ENCODE measurements around the gene SH3RF1.

Gene SH3RF1

GRCh38 chr4:169159624-169160171 is 111.1 kb downstream of the SH3RF1 start:
- DNase-seq, result no peak

DNA sequence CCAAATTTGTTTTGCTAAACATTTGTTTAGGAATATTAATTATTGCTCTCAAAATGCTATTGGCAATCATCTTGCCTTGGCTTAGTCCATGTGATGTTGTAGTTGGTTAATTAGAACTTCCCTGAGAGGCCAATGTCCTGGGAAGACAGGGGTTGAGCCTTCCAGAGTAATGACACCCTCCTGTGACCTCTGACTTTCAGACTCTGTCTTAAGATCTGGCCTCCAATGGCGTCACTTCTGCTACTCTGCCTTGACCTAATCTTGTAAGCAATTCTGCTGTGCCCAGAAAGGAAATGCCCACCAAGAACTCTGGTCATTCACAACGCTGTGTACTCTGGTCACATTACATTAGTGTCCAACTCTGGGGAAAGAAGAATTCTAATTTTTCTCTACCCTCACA is 111.9 kb downstream of the SH3RF1 start:
- DNase-seq, result no peak

GRCh38 chr4:169158046-169158445 is 112.7 kb downstream of the SH3RF1 start:
- DNase-seq, result no peak

GRCh38 chr4:169156392-169156791 is 114.4 kb downstream of the SH3RF1 start:
- no peak for DNase-seq

DNA sequence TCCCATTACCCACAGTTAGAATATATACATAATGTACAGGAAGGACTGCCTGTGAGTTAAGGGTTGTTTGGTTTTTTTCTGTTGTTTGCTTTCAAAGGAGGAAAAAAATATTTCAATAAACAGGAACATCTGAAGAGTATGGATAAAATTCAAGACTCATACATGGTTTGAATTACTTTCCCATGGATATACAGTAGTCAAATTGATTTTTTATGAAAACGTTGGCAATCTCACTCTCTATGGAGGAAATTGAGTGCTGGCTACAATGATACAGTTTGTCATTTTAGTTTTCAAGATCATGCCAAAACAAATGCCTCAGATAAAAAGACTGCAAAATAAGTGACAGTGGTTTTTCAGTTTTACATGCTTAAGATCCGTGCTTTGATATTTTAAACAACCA is 116.6 kb downstream of the SH3RF1 start:
- no peak for DNase-seq

DNA sequence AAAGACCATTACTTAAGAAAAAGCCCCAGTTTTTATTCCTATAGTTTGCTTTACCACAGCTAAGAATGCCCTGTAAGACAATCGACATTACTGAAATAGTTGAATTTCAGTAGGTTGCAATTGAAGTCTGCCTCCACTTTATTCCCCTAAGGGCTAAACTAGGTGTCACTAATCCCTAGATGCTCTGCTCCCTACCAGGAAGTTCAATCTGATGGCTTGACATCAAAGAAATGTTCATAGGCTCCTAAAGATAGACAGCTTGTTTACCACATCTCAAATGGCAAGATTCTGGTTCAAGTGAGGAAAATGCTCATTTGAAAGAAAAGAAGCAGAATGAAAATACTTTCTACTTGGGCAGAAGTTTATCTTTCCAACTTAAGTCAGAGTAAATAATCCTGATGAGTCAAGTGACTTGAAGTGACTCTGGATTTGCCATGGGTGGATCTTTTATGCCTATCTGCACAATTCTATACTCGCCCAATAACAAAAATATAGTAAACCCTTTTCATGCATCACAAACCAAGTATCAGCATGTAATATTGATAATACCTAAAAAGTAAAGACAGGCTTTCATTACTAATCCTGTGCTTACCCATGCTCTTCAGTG is 117.2 kb downstream of the SH3RF1 start:
- no peak for DNase-seq

GRCh38 chr4:169152899-169153298 is 117.9 kb downstream of the SH3RF1 start:
- no peak for DNase-seq

DNA sequence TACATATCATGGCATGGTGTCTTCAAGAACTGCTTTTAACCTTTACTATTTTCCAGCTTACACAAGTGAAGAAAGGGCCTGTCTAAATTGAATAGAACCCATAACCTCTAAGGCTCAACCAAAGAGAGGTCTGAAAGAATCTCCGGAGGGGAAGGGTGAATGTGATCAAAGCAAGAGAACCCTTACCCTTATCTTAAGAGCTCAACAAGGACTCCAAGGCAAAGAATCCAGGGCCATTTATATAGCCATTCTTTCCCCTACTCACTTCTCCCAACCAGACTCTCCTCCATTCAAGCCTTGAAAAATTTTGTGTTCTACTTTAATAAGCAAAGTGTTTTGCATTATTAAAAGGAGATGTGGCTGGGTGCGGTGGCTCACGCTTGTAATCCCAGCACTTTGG is 118.7 kb downstream of the SH3RF1 start:
- no peak for DNase-seq

DNA sequence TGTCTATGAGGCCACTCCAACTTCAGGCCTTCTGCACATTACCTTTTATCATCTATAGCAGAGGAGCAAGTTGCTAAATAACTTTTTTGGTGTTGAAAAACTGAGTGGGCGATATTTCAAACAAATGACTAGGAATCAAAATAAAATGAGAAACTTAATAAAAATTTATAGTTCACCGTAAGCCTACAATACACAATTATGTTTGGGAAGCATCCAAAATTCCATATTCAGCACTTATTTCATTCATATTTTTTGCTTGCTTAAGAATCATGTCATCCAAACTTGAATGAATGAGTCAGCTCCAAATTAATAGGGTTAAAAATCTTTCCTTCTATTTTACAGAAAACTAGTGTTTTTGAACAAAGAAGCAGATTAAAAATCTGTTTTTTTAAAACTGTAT is 119.1 kb downstream of the SH3RF1 start:
- DNase-seq, result no peak

- no peak for DNase-seq
These were observed 120.0 kb downstream of the SH3RF1 start for GRCh38 chr4:169150806-169151205.

DNA sequence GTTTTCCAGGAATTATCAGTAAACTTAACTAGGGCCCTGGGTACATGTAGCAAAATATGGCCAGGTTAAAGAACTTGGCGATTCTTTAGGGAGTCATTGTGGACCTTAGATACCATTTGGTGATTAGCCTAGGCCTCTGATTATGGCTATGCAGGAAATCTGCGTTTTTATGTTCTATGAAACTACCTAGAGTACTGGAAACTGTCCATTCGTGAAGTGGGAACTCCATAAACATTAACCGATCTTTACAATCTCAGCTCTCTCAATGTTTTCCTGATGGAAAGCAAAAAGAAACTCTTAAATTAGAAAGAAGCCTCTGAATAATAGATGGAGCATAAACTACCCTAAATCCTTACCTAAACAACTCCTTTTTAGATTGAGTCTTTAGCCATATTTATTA is 121.9 kb downstream of the SH3RF1 start:
- DNase-seq, result no peak

DNA sequence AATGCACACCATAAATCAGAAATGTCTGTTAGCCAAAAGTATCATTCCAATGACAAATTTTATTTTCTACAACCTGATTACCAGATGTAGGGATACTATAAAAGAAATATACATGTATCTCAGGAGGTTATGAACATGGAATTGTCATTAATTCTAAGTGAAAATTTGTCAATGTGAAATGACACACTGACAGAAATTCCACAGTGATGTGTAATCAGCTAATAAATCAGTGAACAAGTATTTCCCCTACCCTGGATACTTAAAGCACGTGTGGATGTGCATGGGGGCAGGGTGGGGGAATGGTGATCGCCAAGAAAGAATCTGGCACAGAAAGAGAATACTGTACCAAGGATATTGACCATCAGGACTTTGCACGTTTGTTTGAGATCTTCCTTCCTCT is 123.6 kb downstream of the SH3RF1 start:
- DNase-seq, result no peak

DNA sequence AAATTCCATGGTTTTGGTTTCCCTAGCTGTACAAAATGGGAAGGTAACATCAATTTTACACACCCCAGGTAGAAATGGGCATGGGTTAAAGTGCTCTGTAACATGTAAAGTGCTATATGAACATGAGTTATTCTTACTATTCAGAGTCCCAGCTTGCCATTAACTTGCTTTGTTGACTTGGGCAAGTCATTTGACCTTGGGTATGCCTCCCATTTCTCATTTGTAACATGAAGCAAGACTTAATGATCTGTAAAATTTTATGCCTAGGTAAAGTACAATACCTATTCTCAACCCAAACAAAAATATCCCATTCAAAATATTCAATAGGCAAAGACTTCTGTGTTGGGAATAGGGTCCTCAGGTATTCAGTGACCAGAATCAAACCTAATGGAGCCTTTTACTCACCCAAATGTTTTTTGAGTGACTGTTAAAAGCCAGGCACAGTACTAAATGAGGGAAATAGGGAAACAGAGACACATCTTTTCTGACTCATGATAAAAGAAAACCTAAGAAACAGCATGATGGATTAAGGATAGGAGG is 126.6 kb downstream of the SH3RF1 start:
- no peak for DNase-seq

GRCh38 chr4:169143335-169143734 is 127.4 kb downstream of the SH3RF1 start:
- DNase-seq, result no peak

- no peak for DNase-seq
These were observed 127.8 kb downstream of the SH3RF1 start for GRCh38 chr4:169142906-169143305.

DNA sequence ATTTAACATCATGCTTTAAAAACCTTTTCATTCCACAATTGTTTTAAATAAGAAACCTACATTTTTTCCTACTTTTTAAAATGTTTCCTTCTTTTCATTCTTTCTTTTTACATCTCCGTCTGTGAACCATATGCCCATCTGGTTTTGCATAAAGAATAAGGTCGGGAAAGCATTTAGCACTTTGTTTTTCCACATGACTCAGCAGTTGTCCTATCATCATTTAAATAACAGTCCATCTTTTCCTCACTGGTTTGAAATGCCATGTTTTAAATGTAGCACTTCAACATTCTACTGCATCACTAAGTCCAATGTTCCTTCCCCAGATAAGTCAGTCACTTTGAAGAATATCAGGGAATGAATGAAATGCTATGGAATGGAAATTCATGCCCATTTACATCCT is 128.4 kb downstream of the SH3RF1 start:
- no peak for DNase-seq

- DNase-seq, result no peak
These were observed 131.7 kb downstream of the SH3RF1 start for GRCh38 chr4:169139021-169139420.

- DNase-seq, result no peak
These were observed 133.2 kb downstream of the SH3RF1 start for GRCh38 chr4:169137558-169137920.

GRCh38 chr4:169136796-169137557 is 133.8 kb downstream of the SH3RF1 start:
- DNase-seq, result no peak

DNA sequence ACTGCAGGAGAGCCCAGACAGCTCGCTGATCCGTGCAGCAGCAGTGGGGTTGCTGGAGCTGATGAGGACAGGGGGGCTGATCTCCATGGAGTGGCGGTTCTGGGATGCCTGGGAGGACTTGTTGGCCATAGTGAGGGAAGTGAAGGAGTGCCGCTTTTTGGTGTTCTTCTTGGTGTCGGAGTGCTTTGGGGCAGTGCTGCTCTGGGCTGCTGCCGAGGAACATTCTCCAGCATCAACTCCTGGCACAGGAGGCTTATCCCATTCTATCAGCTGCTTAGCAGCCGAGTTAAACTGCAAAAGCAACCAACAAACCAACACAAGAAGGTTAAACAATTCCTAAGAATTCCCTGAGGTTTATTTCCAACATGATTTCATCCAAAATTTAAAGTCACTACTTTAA is 134.4 kb downstream of the SH3RF1 start:
- DNase-seq, result no peak

DNA sequence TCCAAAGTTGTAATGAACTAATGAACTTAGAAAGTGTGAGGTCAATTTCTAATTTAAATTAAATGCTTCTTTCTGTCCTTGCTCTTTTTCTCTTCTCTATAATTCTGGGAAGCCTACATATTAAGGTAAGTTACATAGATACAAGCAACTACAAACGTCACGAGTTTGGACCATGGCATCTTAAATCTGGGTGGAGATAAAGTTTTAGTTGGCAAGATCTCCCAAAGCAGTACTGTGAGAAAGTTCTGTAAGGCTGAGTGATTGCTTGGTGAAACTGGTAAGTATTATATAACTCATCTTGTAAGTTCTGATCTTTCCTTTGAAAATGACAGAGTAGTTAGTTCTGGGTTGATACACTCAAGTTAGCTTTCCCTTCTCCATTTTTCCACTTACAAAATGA is 135.0 kb downstream of the SH3RF1 start:
- no peak for DNase-seq

DNA sequence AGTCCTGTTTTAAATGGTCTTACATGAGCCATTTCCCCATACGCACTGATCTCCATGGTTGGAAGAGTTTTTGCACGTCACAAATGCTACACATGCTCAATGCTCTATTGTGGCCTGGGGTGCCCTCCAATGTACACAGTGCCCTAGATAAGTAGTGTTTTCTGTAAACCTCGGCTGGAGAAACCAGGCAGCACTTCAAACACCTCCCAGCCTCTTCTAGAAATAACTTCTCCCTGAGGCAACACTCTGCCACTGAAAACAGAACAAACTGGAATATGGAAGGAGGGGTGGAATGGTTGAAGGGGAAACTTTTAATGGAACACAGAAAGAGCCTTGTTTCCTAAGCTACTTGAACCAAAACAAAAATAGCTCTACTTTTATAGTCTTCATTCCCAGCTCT is 136.8 kb downstream of the SH3RF1 start:
- DNase-seq, result no peak

- no peak for DNase-seq
These were observed 138.0 kb downstream of the SH3RF1 start for GRCh38 chr4:169132561-169133305.
